ENCODE data around the gene OTOF.

DNA sequence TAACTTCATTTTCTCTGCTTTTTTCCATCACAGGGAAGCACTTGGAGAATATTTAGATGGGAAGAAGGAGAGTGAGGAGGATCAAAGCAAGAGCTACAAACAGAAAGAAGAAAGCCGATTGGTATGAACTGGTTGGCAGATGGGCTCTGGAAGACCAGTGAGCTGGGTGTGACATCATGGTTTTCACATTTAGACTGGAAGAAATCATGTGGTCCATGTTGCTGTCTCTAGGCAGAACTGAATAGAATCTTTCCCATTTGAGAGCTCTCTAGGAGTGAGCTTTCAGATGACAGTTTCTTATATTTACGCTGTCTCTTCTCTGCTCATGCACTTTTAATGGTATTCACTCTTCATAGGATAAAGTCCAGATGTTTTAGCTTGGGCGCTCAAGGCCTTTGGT is 63.6 kb downstream of the OTOF start:
- TF ChIP-seq POLR2AphosphoS5 (IDR thresholded peaks at IDR 0.05; ENCODE audit: low read depth, low read length) (no peak), EZH2 (IDR thresholded peaks at IDR 0.05) (no peak), SP1 (IDR thresholded peaks at IDR 0.05; ENCODE audit: low read depth) (no peak), CEBPB (IDR thresholded peaks at IDR 0.05; ENCODE audit: low read depth) (no peak), SIN3A (IDR thresholded peaks at IDR 0.05; ENCODE audit: low read depth) (no peak), ZNF274 (IDR thresholded peaks at IDR 0.05; ENCODE audit: low read depth, low read length) (no peak)
- TF ChIP-seq, protein P1, sequence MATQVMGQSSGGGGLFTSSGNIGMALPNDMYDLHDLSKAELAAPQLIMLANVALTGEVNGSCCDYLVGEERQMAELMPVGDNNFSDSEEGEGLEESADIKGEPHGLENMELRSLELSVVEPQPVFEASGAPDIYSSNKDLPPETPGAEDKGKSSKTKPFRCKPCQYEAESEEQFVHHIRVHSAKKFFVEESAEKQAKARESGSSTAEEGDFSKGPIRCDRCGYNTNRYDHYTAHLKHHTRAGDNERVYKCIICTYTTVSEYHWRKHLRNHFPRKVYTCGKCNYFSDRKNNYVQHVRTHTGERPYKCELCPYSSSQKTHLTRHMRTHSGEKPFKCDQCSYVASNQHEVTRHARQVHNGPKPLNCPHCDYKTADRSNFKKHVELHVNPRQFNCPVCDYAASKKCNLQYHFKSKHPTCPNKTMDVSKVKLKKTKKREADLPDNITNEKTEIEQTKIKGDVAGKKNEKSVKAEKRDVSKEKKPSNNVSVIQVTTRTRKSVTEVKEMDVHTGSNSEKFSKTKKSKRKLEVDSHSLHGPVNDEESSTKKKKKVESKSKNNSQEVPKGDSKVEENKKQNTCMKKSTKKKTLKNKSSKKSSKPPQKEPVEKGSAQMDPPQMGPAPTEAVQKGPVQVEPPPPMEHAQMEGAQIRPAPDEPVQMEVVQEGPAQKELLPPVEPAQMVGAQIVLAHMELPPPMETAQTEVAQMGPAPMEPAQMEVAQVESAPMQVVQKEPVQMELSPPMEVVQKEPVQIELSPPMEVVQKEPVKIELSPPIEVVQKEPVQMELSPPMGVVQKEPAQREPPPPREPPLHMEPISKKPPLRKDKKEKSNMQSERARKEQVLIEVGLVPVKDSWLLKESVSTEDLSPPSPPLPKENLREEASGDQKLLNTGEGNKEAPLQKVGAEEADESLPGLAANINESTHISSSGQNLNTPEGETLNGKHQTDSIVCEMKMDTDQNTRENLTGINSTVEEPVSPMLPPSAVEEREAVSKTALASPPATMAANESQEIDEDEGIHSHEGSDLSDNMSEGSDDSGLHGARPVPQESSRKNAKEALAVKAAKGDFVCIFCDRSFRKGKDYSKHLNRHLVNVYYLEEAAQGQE (IDR thresholded peaks at IDR 0.05; ENCODE audit: low read depth) = no peak

Measured in HCT116 (cell line).